Breast epithelium (tissue), 4 donors: ENCODE measurements around the gene PPDPF. TPM values are rescaled to one million over a fixed set of nuclear protein-coding genes. Genes with fewer than 3 reads are reported as not detected.
"Not testable (repeated sequence)": the region's sequence is repeated elsewhere in the genome, so short reads cannot be mapped to it uniquely, and the experiment has no call there.

Experiments used
- DNase-seq, 2 donors: peaks; one replicate each; pipeline ENCODE4 v3.0.0-alpha.2; 2019; ENCODE audit warnings: low spot score in 2 of 2
- H3K27ac ChIP-seq, 2 donors: fragments of 200-600 bp; sonication (generic) in 1 of 2; one replicate each; pipeline ENCODE4 v1.5.1; 2016 to 2019; ENCODE audit warnings: mild to moderate bottlenecking in 1 of 2
- H3K27me3 ChIP-seq, 2 donors: fragments of 200-600 bp; sonication (generic) in 1 of 2; one replicate each; pipeline versions ENCODE4 v1.5.1 to v1.6.0; 2017 to 2019; ENCODE audit warnings: control low read depth in 1 of 2, mild to moderate bottlenecking in 1 of 2
- H3K36me3 ChIP-seq: fragments of 200-600 bp; one replicate; pipeline ENCODE4 v1.5.1; 2019
- H3K4me1 ChIP-seq, 2 donors: fragments of 200-600 bp; sonication (generic); one replicate each; pipeline ENCODE4 v1.5.1; 2016 to 2019; ENCODE audit warnings: control low read depth in 1 of 2
- H3K4me3 ChIP-seq, 3 donors: fragments of 200-600 bp; sonication (generic); 1 replicate in 2 of 3; 2 replicates in 1 of 3; pipeline ENCODE4 v1.5.1; 2016 to 2019; ENCODE audit warnings: mild to moderate bottlenecking in 3 of 3, moderate library complexity in 2 of 3
- H3K9me3 ChIP-seq, 2 donors: fragments of 200-600 bp; sonication (generic) in 1 of 2; one replicate each; pipeline ENCODE4 v1.5.1; 2016 to 2019; ENCODE audit warnings: control low read depth in 1 of 2
- POLR2A ChIP-seq: fragments of 450-650 bp; IDR thresholded peaks from one replicate; pipeline ENCODE4 v1.6.1; 2016; ENCODE audit warnings: antibody characterized with exemption, mild to moderate bottlenecking, moderate library complexity
- POLR2AphosphoS5 ChIP-seq, 3 donors: sonication (generic); formaldehyde crosslinking; IDR thresholded peaks; one replicate each; pipeline ENCODE4 v1.6.1; 2017; ENCODE audit warnings: antibody characterized with exemption in 3 of 3
- intact Hi-C: fragments of 100-400 bp; cut with DNase I; formaldehyde crosslinking; loops from one replicate; pipeline ENCODE4 v1.15.1; 2023; ENCODE audit warnings: low total_unique reads
- total RNA-seq, 3 donors: library from RNA; depleted of rRNA; stranded (reverse); fragments of >200 nt; gene quantifications; one replicate each; pipeline ENCODE4 v1.1.0, GENCODE V29; 2016
- TF ChIP-seq, protein P1 (sequence below), 3 donors: fragments of 450-650 bp; IDR thresholded peaks; one replicate each; pipeline ENCODE4 v1.5.1; 2016 to 2017; ENCODE audit warnings: antibody characterized with exemption in 3 of 3, mild to moderate bottlenecking in 3 of 3, moderate library complexity in 3 of 3

Gene PPDPF
- total RNA-seq, 3 donors from 2014 or later = 71.8 to 151 (median 133) TPM

DNA sequence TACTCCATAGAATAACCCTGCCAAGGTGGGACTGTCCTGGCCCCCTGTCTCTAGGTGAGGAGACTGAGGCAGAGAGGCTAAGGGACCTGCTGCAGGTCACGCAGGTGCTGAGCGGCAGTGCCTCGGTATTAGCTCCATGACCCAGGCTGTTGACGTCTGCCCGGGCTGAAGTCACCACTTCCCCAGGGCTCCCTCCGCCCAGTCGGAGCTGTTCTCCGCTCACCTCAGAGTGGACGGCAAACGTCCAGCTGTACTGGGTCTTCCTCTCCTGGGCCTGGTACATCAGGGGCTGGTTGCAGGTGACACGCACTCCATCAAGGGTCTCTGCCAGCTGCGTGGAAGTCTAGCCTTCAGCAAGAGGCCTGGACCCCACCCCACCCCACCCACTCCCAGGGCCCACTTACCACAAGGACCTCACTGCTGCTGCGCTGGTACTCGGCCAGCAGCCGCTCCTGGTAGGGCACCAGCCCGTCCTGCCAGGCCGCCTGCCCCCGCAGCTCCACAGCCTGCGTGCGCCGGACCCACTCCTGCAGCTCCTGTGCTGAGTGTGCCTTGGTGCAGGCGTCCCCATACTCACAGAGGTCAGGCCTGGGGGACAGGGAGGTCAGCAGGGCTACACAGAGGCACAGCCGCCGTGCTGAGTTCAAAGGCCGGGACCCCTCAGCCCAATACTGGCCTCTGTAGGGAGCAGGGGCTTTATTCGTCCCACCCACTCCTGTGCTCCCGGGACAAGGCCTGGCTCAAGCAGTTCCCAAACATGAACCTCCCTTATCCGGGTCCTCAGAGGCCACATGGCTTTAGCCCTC lies 49.9 kb downstream of the PPDPF start:
- DNase-seq = no peak
- Histone ChIP-seq H3K9me3 (no peaks in the 10 kb centered on the region), H3K27me3 (no peaks in the 10 kb centered on the region), H3K27ac (no peak overlapping the region), H3K36me3 (no peaks in the 10 kb centered on the region), H3K4me1 (peaks cover 6 to 7% of the 10 kb centered on the region in 2 donors), H3K4me3 (no peak overlapping the region)
- TF ChIP-seq POLR2A (no peak), POLR2AphosphoS5 (IDR thresholded peaks at IDR 0.05) (no peak)
- TF ChIP-seq, protein P1, sequence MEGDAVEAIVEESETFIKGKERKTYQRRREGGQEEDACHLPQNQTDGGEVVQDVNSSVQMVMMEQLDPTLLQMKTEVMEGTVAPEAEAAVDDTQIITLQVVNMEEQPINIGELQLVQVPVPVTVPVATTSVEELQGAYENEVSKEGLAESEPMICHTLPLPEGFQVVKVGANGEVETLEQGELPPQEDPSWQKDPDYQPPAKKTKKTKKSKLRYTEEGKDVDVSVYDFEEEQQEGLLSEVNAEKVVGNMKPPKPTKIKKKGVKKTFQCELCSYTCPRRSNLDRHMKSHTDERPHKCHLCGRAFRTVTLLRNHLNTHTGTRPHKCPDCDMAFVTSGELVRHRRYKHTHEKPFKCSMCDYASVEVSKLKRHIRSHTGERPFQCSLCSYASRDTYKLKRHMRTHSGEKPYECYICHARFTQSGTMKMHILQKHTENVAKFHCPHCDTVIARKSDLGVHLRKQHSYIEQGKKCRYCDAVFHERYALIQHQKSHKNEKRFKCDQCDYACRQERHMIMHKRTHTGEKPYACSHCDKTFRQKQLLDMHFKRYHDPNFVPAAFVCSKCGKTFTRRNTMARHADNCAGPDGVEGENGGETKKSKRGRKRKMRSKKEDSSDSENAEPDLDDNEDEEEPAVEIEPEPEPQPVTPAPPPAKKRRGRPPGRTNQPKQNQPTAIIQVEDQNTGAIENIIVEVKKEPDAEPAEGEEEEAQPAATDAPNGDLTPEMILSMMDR (IDR thresholded peaks at IDR 0.05) = no peak
- intact Hi-C loops = no loop called here

DNA sequence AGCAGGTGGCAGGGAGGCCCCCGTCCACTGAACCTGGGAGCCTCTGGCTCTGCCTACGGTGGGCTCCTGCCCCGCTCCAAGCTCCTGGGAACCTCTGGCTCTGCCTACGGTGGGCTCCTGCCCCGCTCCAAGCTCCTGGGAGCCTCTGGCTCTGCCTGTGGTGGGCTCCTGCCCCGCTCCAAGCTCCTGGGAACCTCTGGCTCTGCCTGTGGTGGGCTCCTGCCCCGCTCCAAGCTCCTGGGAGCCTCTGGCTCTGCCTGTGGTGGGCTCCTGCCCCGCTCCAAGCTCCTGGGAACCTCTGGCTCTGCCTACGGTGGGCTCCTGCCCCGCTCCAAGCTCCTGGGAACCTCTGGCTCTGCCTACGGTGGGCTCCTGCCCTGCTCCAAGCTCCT lies 50.5 kb downstream of the PPDPF start:
- H3K4me3 ChIP-seq, H3K36me3 ChIP-seq, intact Hi-C loops, DNase-seq, H3K27ac ChIP-seq, H3K9me3 ChIP-seq, H3K27me3 ChIP-seq, H3K4me1 ChIP-seq: not testable (repeated sequence)

Other genes starting within 250 kb of the PPDPF start
- 10 to 100 TPM; 24.3 to 44.6 (median 38.2) TPM for gene ARFGAP1, start 248.0 kb upstream of the PPDPF start, total RNA-seq
- gene COL20A1, start 227.6 kb upstream of the PPDPF start, total RNA-seq = not detected
- not detected for gene CHRNA4, start 159.4 kb upstream of the PPDPF start, total RNA-seq
- not detected for gene KCNQ2, start 48.1 kb upstream of the PPDPF start, total RNA-seq
- 10 to 100 TPM in 1 of 3 donors, 1 to 10 TPM in 1, under 1 TPM in 1; 0.48 to 20.6 (median 4.8) TPM for gene EEF1A2, start 21.7 kb upstream of the PPDPF start, total RNA-seq
- gene PTK6, start 16.6 kb downstream of the PPDPF start, total RNA-seq = 1 to 10 TPM in 1 of 3 donors, under 1 TPM in 2; 0.16 to 2.3 (median 0.88) TPM
- under 1 TPM in 2 of 3 donors, not detected in 1; 0.59 to 0.66 TPM for gene SRMS, start 27.0 kb downstream of the PPDPF start, total RNA-seq
- gene FNDC11, start 33.4 kb downstream of the PPDPF start, total RNA-seq = under 1 TPM; 0.29 to 0.33 (median 0.32) TPM
- 10 to 100 TPM in 2 of 3 donors, 1 to 10 TPM in 1; 9.9 to 22.6 (median 20.3) TPM for gene HELZ2, start 53.5 kb downstream of the PPDPF start, total RNA-seq
- 10 to 100 TPM in 2 of 3 donors, 1 to 10 TPM in 1; 6.6 to 11.0 (median 10.2) TPM for gene GMEB2, start 106.3 kb downstream of the PPDPF start, total RNA-seq
- gene STMN3, start 132.7 kb downstream of the PPDPF start, total RNA-seq = 10 to 100 TPM; 11.8 to 19.6 (median 17.7) TPM
- 10 to 100 TPM; 12.5 to 22.3 (median 15.1) TPM for gene RTEL1, start 137.5 kb downstream of the PPDPF start, total RNA-seq
- 10 to 100 TPM in 1 of 3 donors, 1 to 10 TPM in 2; 2.8 to 40.0 (median 7.4) TPM for gene TNFRSF6B, start 175.9 kb downstream of the PPDPF start, total RNA-seq
- gene ARFRP1, start 187.2 kb downstream of the PPDPF start, total RNA-seq = 10 to 100 TPM; 30.7 to 41.0 (median 32.3) TPM
- gene ZGPAT, start 187.3 kb downstream of the PPDPF start, total RNA-seq = 10 to 100 TPM; 17.6 to 26.9 (median 24.9) TPM
- gene LIME1, start 215.9 kb downstream of the PPDPF start, total RNA-seq = 10 to 100 TPM in 2 of 3 donors, 1 to 10 TPM in 1; 7.0 to 16.7 (median 12.0) TPM
- gene SLC2A4RG, start 219.0 kb downstream of the PPDPF start, total RNA-seq = 10 to 100 TPM; 22.9 to 58.9 (median 36.9) TPM